Kidney (tissue), 22 donors: Measurements from ENCODE around the gene SLC6A2. TPM values are rescaled to one million over a fixed set of nuclear protein-coding genes. Genes with fewer than 3 reads are reported as not detected.
"Not testable (repeated sequence)": the region's sequence is repeated elsewhere in the genome, so short reads cannot be mapped to it uniquely, and the experiment has no call there.

Experiments
- DNase-seq, 5 donors: peaks; one replicate each; pipeline ENCODE4 v3.0.0-alpha.2; 2013 to 2020
- FAIRE-seq: peaks from 2 replicates; lab custom pipeline; 2012; peaks lifted over from hg19 to GRCh38; lab: Jason Lieb, UNC
- H3K27ac ChIP-seq, 2 donors: one replicate each; pipeline ENCODE4 v1.7.0; 2013; ENCODE audit warnings: low read depth in 2 of 2, low read length in 2 of 2, inconsistent platforms in 1 of 2
- H3K27me3 ChIP-seq: one replicate; pipeline ENCODE4 v1.7.1; 2013; ENCODE audit warnings: low read length, inconsistent platforms; ENCODE audit not compliant: control insufficient read depth, insufficient read depth
- H3K36me3 ChIP-seq, 3 donors: one replicate each; pipeline versions ENCODE4 v1.7.0 to v1.7.1; 2013; ENCODE audit warnings: low read length in 3 of 3, control low read depth in 1 of 3, inconsistent platforms in 1 of 3; ENCODE audit not compliant: insufficient read depth in 3 of 3, control insufficient read depth in 2 of 3
- H3K4me1 ChIP-seq, 3 donors: one replicate each; pipeline versions ENCODE4 v1.7.0 to v1.7.1; 2013; ENCODE audit warnings: low read length in 3 of 3, inconsistent platforms in 1 of 3, low read depth in 1 of 3; ENCODE audit not compliant: control insufficient read depth in 2 of 3, insufficient read depth in 2 of 3
- H3K4me3 ChIP-seq, 3 donors: one replicate each; pipeline versions ENCODE4 v1.7.0 to v1.8.1; 2013; ENCODE audit warnings: low read length in 3 of 3, control low read depth in 1 of 3, inconsistent platforms in 1 of 3
- H3K9ac ChIP-seq, 3 donors: one replicate each; pipeline versions ENCODE4 v1.7.0 to v1.7.1; 2013; ENCODE audit warnings: low read length in 3 of 3, control low read depth in 1 of 3, inconsistent platforms in 1 of 3
- H3K9me3 ChIP-seq, 3 donors: one replicate each; pipeline versions ENCODE4 v1.7.0 to v1.7.1; 2013; ENCODE audit warnings: low read length in 3 of 3, control low read depth in 1 of 3, inconsistent platforms in 1 of 3; ENCODE audit not compliant: control insufficient read depth in 2 of 3, insufficient read depth in 1 of 3
- intact Hi-C: fragments of 100-400 bp; cut with DNase I; formaldehyde crosslinking; loops from one replicate; pipeline ENCODE4 v1.11.1; 2022
- long read RNA-seq, 10 donors: library from polyadenylated mRNA in 1 of 10; unstranded in 1 of 10; transcript quantifications; one replicate each; pipeline ENCODE4 v2.0.0 and lab custom pipeline, GENCODE V29; 2021 to 2026
- polyA plus RNA-seq: library from polyadenylated mRNA; stranded (reverse); fragments of 350-450 nt; fragmentation: Illumina TruSeq; extraction: RNeasy Lipid Tissue Mini Kit (QIAGEN cat#74804); gene quantifications from one replicate; pipeline ENCODE4 v1.2.3, GENCODE V29; 2014; ENCODE audit warnings: low read depth, low replicate concordance; ENCODE audit not compliant: insufficient read depth
- total RNA-seq: library from RNA; stranded (reverse); fragmentation: NEBNext Ultra II Directional; extraction: Animal tissue kit (Norgen Biotek cat#: 25700); gene quantifications from one replicate; pipeline ENCODE4 v1.2.1, GENCODE V29; 2021
- TF ChIP-seq, protein P1 (sequence below): IDR thresholded peaks from 3 replicates; pipeline ENCODE4 v1.5.1; 2012; ENCODE audit warnings: mild to moderate bottlenecking, moderate library complexity, borderline replicate concordance; ENCODE audit not compliant: insufficient read depth; ENCODE audit errors: extremely low read depth
- donor health status: control.
- donor health status: control.
- donor health status: control.
- donor health status: control.
- donor health status: control.
- donor health status: DM: yes; HTN: yes; CAD: no.
- donor health status: Normal renal cell carcinoma (clear cell type).

SLC6A2 gene
- total RNA-seq (0.09 TPM), polyA plus RNA-seq (0.73 TPM)
- long read RNA-seq, donor 1, result 0 reads
- long read RNA-seq, donor 2, result 0 reads
- long read RNA-seq, donor 3, result 0 reads
- long read RNA-seq, donor 4, result 0 reads
- long read RNA-seq, donor 5, result 0 reads
- long read RNA-seq, donor 6, result 0 reads
- long read RNA-seq, donor 7, partial matches to known transcripts, result 0 of 1 reads
- long read RNA-seq, donor 7, other reads (novel, unspliced or antisense), result 1 of 1 reads
- long read RNA-seq, donor 8, result 0 reads
- long read RNA-seq, donor 9, result 0 reads
- long read RNA-seq, donor 10, result 0 reads

DNA sequence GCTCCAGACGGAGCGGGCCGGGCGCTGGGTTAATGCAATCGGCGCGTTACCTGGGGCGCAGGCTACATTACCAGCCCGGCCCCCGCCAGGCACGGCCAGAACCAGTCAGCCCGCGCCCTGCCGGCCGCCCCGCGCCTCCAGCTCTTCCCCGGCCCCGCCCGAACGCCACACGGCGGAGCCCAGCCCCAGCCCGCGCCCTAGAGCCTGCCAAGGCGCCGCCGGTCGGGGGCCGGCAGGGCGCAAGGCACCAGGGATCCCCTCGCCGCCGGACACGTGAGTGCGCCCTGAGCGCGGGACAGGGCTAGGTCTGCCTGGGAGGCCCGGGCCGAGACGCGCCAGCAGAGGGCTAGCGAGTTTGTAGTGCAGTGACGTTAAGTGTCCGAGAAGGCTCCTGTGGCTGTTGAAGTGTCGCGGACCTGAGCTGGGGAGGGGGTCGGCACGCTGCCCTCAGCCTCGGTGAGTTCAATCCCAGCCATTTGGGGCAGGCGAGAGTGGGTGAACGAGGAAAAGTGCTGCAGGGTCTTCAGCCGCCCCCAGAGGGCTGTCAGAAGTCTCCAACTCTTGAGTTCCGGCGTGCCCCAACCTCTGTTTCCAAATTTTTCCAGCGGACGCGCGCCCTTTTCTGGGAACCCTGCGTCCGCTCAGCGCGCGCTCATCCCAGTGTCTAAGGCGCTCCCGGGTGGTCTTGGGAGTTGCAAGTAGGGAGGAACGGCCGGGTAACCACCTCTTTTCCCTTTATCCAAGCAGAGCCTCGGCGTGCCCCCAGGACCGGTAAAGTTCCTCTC, at the start of gene SLC6A2:
Gene SLC6A2, plus strand, starts transcription at position 92 of the 785 bp plus-strand sequence. CDS start 707 bp downstream, outside the sequence.
- DNase-seq, result peak; percentile 22 to 73 (median 56)
- Histone ChIP-seq H3K4me3 (no peak within 1 kb of the TSS), H3K4me1 (no peaks in the 10 kb centered on the region), H3K9me3 (no peaks in the 10 kb centered on the region), H3K36me3 (no peaks in the 10 kb centered on the region), H3K27ac (no peak within 1 kb of the TSS), H3K27me3 (peaks cover 31% of the 10 kb centered on the region), H3K9ac (no peak within 1 kb of the TSS)
- no peak for FAIRE-seq
- intact Hi-C loops, result no loop called here
- TF ChIP-seq, protein P1, sequence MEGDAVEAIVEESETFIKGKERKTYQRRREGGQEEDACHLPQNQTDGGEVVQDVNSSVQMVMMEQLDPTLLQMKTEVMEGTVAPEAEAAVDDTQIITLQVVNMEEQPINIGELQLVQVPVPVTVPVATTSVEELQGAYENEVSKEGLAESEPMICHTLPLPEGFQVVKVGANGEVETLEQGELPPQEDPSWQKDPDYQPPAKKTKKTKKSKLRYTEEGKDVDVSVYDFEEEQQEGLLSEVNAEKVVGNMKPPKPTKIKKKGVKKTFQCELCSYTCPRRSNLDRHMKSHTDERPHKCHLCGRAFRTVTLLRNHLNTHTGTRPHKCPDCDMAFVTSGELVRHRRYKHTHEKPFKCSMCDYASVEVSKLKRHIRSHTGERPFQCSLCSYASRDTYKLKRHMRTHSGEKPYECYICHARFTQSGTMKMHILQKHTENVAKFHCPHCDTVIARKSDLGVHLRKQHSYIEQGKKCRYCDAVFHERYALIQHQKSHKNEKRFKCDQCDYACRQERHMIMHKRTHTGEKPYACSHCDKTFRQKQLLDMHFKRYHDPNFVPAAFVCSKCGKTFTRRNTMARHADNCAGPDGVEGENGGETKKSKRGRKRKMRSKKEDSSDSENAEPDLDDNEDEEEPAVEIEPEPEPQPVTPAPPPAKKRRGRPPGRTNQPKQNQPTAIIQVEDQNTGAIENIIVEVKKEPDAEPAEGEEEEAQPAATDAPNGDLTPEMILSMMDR, result no peak

DNA sequence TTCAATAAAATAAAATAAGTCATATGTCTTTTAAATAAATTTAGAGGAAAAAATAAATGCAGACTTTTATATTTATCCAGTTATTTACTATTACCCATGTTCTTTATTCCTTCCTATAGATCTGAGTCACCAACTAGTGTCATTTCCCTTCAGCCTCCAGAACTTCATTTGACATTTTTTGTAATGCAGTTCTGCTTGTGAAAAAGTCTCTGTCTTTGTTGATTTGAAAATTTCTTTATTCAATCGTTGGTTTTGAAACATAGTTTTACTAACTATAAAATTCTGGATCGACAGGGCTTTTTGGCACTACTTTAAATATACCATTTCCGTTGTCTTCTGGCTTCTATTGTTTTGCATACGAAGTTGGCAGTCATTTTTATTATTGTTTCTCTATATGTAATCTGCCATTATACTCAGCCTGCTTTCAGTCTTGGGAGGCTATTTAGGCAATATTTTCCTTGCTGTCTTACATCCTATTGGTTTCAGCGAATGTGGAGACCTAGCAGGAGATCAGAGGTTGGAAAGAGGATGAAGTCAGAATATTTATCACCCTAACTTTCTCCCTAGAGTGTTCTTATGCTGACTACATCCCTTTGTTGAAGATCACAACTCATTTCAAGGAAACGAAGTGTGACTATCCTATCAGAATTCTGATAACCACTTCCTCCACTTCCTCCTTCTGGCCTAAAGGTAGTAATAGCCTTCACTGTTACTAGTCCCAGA, 42.0 kb upstream of the SLC6A2 start:
- no peak for DNase-seq
- TF ChIP-seq, protein P1, result no peak
- intact Hi-C loops, result no loop called here
- H3K9ac ChIP-seq, result no peak overlapping the region
- H3K4me1 ChIP-seq, result no peaks in the 10 kb centered on the region
- no peaks in the 10 kb centered on the region for H3K36me3 ChIP-seq
- no peaks in the 10 kb centered on the region for H3K27me3 ChIP-seq
- FAIRE-seq, result no peak
- no peak overlapping the region for H3K27ac ChIP-seq
- H3K4me3 ChIP-seq, result no peak overlapping the region
- no peaks in the 10 kb centered on the region for H3K9me3 ChIP-seq

DNA sequence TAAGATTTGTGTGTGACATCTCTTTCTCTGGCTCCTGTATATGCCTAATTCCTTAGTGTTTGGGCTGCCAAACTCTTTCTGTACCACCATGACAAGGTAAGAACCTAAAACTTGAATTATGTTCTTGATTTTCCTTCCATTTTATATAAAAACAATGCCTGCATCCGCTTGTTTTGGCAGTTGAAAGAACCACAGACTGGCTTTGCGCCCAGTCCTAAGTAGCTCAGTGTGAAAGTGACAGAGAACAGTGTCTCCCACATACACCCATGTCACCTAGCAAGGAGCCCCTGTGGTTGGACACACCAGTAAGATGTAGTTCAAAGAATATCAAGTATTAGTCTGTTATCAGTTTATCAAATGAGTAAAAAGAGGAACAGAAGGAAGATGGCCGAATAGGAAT, 40.7 kb upstream of the SLC6A2 start:
- FAIRE-seq, result no peak

DNA sequence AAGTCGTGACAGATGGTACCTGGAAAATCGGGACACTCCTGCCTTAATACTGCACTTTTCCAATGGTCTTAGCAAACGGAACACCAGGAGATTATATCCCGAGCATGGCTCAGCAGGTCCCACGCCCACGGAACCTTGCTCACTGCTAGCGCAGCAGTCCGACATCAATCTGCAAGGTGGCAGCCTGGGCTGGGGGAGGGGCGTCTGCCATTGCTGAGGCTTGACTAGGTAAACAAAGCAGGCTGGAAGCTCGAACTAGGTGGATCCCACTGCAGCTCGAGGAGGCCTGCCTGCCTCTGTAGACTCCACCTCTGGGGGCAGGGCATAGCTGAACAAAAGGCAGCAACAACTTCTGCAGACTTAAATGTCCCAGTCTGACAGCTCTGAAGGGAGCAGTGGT, 40.1 kb upstream of the SLC6A2 start:
- H3K9ac ChIP-seq, H3K4me3 ChIP-seq, H3K9me3 ChIP-seq, H3K27me3 ChIP-seq, H3K27ac ChIP-seq, intact Hi-C loops, FAIRE-seq, H3K4me1 ChIP-seq, H3K36me3 ChIP-seq, DNase-seq: not testable (repeated sequence)

More for the DNA sequence above, 40.7 kb upstream of the SLC6A2 start:
- Histone ChIP-seq H3K9ac (no peak overlapping the region), H3K27ac (no peak overlapping the region), H3K9me3 (no peaks in the 10 kb centered on the region), H3K4me1 (no peaks in the 10 kb centered on the region), H3K36me3 (no peaks in the 10 kb centered on the region), H3K27me3 (no peaks in the 10 kb centered on the region), H3K4me3 (no peak overlapping the region)
- peak in 1 of 5 donors; percentile 23 for DNase-seq
- intact Hi-C loops, result no loop called here
- TF ChIP-seq, protein P1, result no peak
